ENCODE measurements around the gene JOSD2.

Gene JOSD2

GRCh38 chr19:50548191-50549058 lies 37.4 kb upstream of the JOSD2 start:
- TF ChIP-seq CTCF (IDR thresholded peaks at IDR 0.05; ENCODE audit: insufficient read depth, low read length, poor library complexity, severe bottlenecking) = no peak
- no peak for TF ChIP-seq EZH2phosphoT487 (conservative IDR thresholded peaks at IDR 0.05; ENCODE audit: low read length)
- no peak overlapping the region for H3K27ac ChIP-seq (ENCODE audit: low read depth, low read length)
- no peak overlapping the region for H3K9ac ChIP-seq (ENCODE audit: low read length)
- H3F3A ChIP-seq (ENCODE audit: insufficient read depth) = no peaks in the 10 kb centered on the region
- H3K9me3 ChIP-seq (ENCODE audit: insufficient read depth, low read length) = no peaks in the 10 kb centered on the region
- no peaks in the 10 kb centered on the region for H3K36me3 ChIP-seq (ENCODE audit: low read length)
- H4K20me1 ChIP-seq (ENCODE audit: low read depth, low read length) = no peaks in the 10 kb centered on the region
- no peaks in the 10 kb centered on the region for H3K79me2 ChIP-seq (ENCODE audit: insufficient read depth, low read length)
- no peaks in the 10 kb centered on the region for H3K27me3 ChIP-seq (ENCODE audit: low read length)
- H3K9me2 ChIP-seq (replicated peaks; ENCODE audit: insufficient read depth, low read length) = no peaks in the 10 kb centered on the region
- no peak overlapping the region for H3K4me3 ChIP-seq (ENCODE audit: insufficient read depth, low read length, poor library complexity, severe bottlenecking)
- H3K4me2 ChIP-seq (ENCODE audit: low read depth, low read length, poor library complexity, severe bottlenecking) = no peak overlapping the region
- H2AFZ ChIP-seq (ENCODE audit: low read depth, low read length, severe bottlenecking) = no peak overlapping the region

- H3K9me3 ChIP-seq (ENCODE audit: insufficient read depth, low read length) = no peaks in the 10 kb centered on the region
- TF ChIP-seq EZH2phosphoT487 (conservative IDR thresholded peaks at IDR 0.05; ENCODE audit: low read length) (no peak), CTCF (IDR thresholded peaks at IDR 0.05; ENCODE audit: insufficient read depth, low read length, poor library complexity, severe bottlenecking) (no peak)
- H3K9ac ChIP-seq (ENCODE audit: low read length) = no peak overlapping the region
- H4K20me1 ChIP-seq (ENCODE audit: low read depth, low read length) = no peaks in the 10 kb centered on the region
- no peak overlapping the region for H3K27ac ChIP-seq (ENCODE audit: low read depth, low read length)
- no peaks in the 10 kb centered on the region for H3K36me3 ChIP-seq (ENCODE audit: low read length)
- H3K4me2 ChIP-seq (ENCODE audit: low read depth, low read length, poor library complexity, severe bottlenecking) = no peak overlapping the region
- H3K27me3 ChIP-seq (ENCODE audit: low read length) = no peaks in the 10 kb centered on the region
- H2AFZ ChIP-seq (ENCODE audit: low read depth, low read length, severe bottlenecking) = no peak overlapping the region
- H3K4me3 ChIP-seq (ENCODE audit: insufficient read depth, low read length, poor library complexity, severe bottlenecking) = no peak overlapping the region
- no peaks in the 10 kb centered on the region for H3K79me2 ChIP-seq (ENCODE audit: insufficient read depth, low read length)
- no peaks in the 10 kb centered on the region for H3K9me2 ChIP-seq (replicated peaks; ENCODE audit: insufficient read depth, low read length)
- no peaks in the 10 kb centered on the region for H3F3A ChIP-seq (ENCODE audit: insufficient read depth)
Observed at GRCh38 chr19:50547385-50548190, 36.6 kb upstream of the JOSD2 start.

- H3K9me2 ChIP-seq (replicated peaks; ENCODE audit: insufficient read depth, low read length) = no peaks in the 10 kb centered on the region
- TF ChIP-seq CTCF (IDR thresholded peaks at IDR 0.05; ENCODE audit: insufficient read depth, low read length, poor library complexity, severe bottlenecking) (no peak), EZH2phosphoT487 (conservative IDR thresholded peaks at IDR 0.05; ENCODE audit: low read length) (no peak)
- no peak overlapping the region for H2AFZ ChIP-seq (ENCODE audit: low read depth, low read length, severe bottlenecking)
- H3K27ac ChIP-seq (ENCODE audit: low read depth, low read length) = no peak overlapping the region
- no peaks in the 10 kb centered on the region for H3K9me3 ChIP-seq (ENCODE audit: insufficient read depth, low read length)
- no peaks in the 10 kb centered on the region for H4K20me1 ChIP-seq (ENCODE audit: low read depth, low read length)
- H3K27me3 ChIP-seq (ENCODE audit: low read length) = no peaks in the 10 kb centered on the region
- H3K36me3 ChIP-seq (ENCODE audit: low read length) = no peaks in the 10 kb centered on the region
- H3K79me2 ChIP-seq (ENCODE audit: insufficient read depth, low read length) = no peaks in the 10 kb centered on the region
- H3K4me2 ChIP-seq (ENCODE audit: low read depth, low read length, poor library complexity, severe bottlenecking) = no peak overlapping the region
- H3K9ac ChIP-seq (ENCODE audit: low read length) = no peak overlapping the region
- H3F3A ChIP-seq (ENCODE audit: insufficient read depth) = no peaks in the 10 kb centered on the region
- H3K4me3 ChIP-seq (ENCODE audit: insufficient read depth, low read length, poor library complexity, severe bottlenecking) = no peak overlapping the region
Observed at GRCh38 chr19:50546527-50547221, 35.7 kb upstream of the JOSD2 start.

All from SU-DHL-6 (cell line).